ENCODE measurements around the gene CLRN2.

- TF ChIP-seq CTCF (IDR thresholded peaks at IDR 0.05; ENCODE audit: low read depth, low read length, missing input control), result no peak
- TF ChIP-seq REST (IDR thresholded peaks at IDR 0.05), result no peak
- no peak for TF ChIP-seq TAF1 (conservative IDR thresholded peaks at IDR 0.05)
Measured at GRCh38 chr4:17515445-17516407, 761 bp downstream of the CLRN2 start.

Data from liver (tissue), 3 donors.